Measurements from ENCODE around the gene MIA.
"Not testable (repeated sequence)": the region's sequence is repeated elsewhere in the genome, so short reads cannot be mapped to it uniquely, and the experiment has no call there.

MIA gene

DNA sequence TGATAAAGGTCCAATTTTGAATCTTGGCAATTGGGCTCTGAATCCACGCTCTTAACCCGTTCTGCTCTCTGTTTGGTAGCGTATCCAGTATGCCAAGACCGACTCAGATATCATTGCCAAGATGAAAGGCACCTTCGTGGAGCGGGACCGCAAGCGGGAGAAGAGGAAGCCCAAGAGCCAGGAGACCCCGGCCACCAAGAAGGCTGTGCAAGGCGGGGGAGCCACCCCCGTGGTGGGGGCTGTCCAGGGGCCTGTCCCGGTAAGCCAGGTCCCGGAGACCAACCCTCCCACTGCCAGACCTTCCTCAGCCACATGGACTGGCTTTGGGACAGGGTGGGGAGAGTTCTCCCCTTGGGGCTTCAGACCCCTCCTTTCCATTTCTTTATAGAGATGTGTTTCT, 16.0 kb upstream of the MIA start:
- no peak for DNase-seq (ENCODE audit: extremely low read depth, insufficient read length)
- Histone ChIP-seq H3K36me3 (ENCODE audit: control insufficient read depth, insufficient read depth, low read length) (peaks cover 59% of the 10 kb centered on the region), H3K27me3 (replicated peaks; ENCODE audit: control insufficient read depth, insufficient read depth, low read length) (no peaks in the 10 kb centered on the region), H3K4me3 (replicated peaks; ENCODE audit: low read depth, low read length) (no peak overlapping the region)
- TF ChIP-seq CTCF (IDR thresholded peaks at IDR 0.05; ENCODE audit: insufficient read depth, low read length, poor library complexity, severe bottlenecking) = no peak

DNA sequence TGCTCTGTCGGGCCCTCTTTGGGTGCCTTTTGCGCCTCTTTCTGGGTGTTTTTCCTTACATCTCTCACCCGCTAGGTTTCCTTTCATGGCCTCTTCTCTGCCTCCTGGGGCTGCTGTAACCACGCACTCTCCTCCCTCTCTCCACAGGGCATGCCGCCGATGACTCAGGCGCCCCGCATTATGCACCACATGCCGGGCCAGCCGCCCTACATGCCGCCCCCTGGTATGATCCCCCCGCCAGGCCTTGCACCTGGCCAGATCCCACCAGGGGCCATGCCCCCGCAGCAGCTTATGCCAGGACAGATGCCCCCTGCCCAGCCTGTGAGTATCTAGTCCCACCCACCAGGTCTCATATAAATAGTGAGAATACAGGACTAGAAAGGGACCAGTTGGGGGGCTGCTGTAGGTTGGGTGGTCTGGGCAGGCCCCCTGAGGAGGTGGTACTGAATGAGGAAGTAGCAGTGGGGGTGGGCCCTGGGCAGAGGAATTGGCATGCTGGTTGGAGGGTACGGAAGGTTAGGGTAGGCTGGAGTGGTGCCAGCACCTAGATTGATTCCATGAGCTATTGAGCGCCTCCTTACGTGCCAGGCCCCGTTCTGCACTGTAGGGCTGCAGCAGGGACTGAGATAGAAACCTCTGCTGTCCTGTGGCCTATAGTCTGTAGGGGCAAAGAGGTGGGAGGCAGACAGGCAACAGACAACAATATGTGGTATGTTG, 12.4 kb upstream of the MIA start:
- TF ChIP-seq CTCF (IDR thresholded peaks at IDR 0.05; ENCODE audit: insufficient read depth, low read length, poor library complexity, severe bottlenecking) = no peak
- Histone ChIP-seq H3K36me3 (ENCODE audit: control insufficient read depth, insufficient read depth, low read length) (peaks cover 51% of the 10 kb centered on the region), H3K4me3 (replicated peaks; ENCODE audit: low read depth, low read length) (no peak overlapping the region), H3K27me3 (replicated peaks; ENCODE audit: control insufficient read depth, insufficient read depth, low read length) (no peaks in the 10 kb centered on the region)
- DNase-seq (ENCODE audit: extremely low read depth, insufficient read length) = no peak

- Histone ChIP-seq H3K27me3 (replicated peaks; ENCODE audit: control insufficient read depth, insufficient read depth, low read length) (no peaks in the 10 kb centered on the region), H3K4me3 (replicated peaks; ENCODE audit: low read depth, low read length) (no peak overlapping the region), H3K36me3 (ENCODE audit: control insufficient read depth, insufficient read depth, low read length) (peaks cover 47% of the 10 kb centered on the region)
- TF ChIP-seq CTCF (IDR thresholded peaks at IDR 0.05; ENCODE audit: insufficient read depth, low read length, poor library complexity, severe bottlenecking) = no peak
- no peak for DNase-seq (ENCODE audit: extremely low read depth, insufficient read length)
Observed at GRCh38 chr19:40763526-40763925, 11.8 kb upstream of the MIA start.

- Histone ChIP-seq H3K36me3 (ENCODE audit: control insufficient read depth, insufficient read depth, low read length) (peaks cover 47% of the 10 kb centered on the region), H3K4me3 (replicated peaks; ENCODE audit: low read depth, low read length) (no peak overlapping the region), H3K27me3 (replicated peaks; ENCODE audit: control insufficient read depth, insufficient read depth, low read length) (no peaks in the 10 kb centered on the region)
- TF ChIP-seq CTCF (IDR thresholded peaks at IDR 0.05; ENCODE audit: insufficient read depth, low read length, poor library complexity, severe bottlenecking) = no peak
- no peak for DNase-seq (ENCODE audit: extremely low read depth, insufficient read length)
Observed at GRCh38 chr19:40763963-40764362, 11.4 kb upstream of the MIA start.

DNA sequence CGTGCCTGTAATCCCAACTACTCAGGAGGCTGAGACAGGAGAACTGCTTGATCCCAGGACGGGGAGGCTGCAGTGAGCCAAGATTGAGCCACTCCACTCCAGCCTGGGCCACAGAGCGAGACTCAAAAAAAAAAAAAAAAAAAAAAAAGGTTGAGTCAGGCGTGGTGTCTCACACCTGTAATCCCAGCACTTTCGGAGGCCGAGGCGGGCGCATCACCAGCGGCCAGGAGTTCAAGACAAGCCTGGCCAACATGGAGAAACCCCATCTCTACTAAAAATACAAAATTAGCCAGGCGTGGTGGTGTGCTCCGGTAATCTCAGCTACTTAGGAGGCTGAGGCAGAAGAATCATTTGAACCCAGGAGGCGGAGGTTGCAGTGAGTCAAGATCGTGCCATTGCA, 8.9 kb upstream of the MIA start:
- H3K4me3 ChIP-seq (replicated peaks; ENCODE audit: low read depth, low read length); H3K27me3 ChIP-seq (replicated peaks; ENCODE audit: control insufficient read depth, insufficient read depth, low read length); DNase-seq (ENCODE audit: extremely low read depth, insufficient read length): not testable (repeated sequence)
- peaks cover 34% of the 10 kb centered on the region for H3K36me3 ChIP-seq (ENCODE audit: control insufficient read depth, insufficient read depth, low read length)

DNA sequence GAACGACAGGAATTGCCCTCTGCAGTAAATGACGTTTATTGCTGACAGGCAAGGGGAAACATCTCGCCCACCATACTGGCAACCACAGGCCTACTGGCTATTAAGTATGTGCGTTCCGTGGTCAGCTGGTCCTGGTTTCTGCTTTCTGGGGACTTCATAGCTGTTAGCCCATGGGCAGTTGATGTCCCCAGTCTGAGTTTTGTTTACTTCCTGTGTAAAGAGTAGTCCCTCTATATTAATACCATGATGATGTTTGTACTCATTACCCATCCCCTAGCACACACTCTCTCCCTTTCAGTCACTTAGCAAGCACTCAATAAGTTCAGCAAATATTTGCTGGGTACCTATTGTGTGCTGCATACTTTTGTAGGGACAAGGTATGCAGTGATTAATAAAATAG, 6.5 kb upstream of the MIA start:
- Histone ChIP-seq H3K36me3 (ENCODE audit: control insufficient read depth, insufficient read depth, low read length) (peaks cover 12% of the 10 kb centered on the region), H3K27me3 (replicated peaks; ENCODE audit: control insufficient read depth, insufficient read depth, low read length) (no peaks in the 10 kb centered on the region), H3K4me3 (replicated peaks; ENCODE audit: low read depth, low read length) (no peak overlapping the region)
- no peak for DNase-seq (ENCODE audit: extremely low read depth, insufficient read length)
- no peak for TF ChIP-seq CTCF (IDR thresholded peaks at IDR 0.05; ENCODE audit: insufficient read depth, low read length, poor library complexity, severe bottlenecking)

GRCh38 chr19:40771101-40771862, 4.0 kb upstream of the MIA start:
- H3K4me3 ChIP-seq (replicated peaks; ENCODE audit: low read depth, low read length); H3K36me3 ChIP-seq (ENCODE audit: control insufficient read depth, insufficient read depth, low read length); H3K27me3 ChIP-seq (replicated peaks; ENCODE audit: control insufficient read depth, insufficient read depth, low read length); DNase-seq (ENCODE audit: extremely low read depth, insufficient read length): not testable (repeated sequence)

Measured in GM06990 (cell line).